SK-N-SH (cell line): ENCODE measurements around the gene FYB1.

Experiments
- CTCF ChIP-seq: fragments of 200-600 bp; sonication (generic); IDR thresholded peaks from 2 replicates; pipeline ENCODE4 v1.6.1; 2017; ENCODE audit warnings: antibody characterized with exemption, mild to moderate bottlenecking, moderate library complexity
- EZH2phosphoT487 ChIP-seq: fragments of 200-600 bp; sonication (generic); IDR thresholded peaks from 2 replicates; pipeline ENCODE4 v1.6.1; 2017; ENCODE audit warnings: low read depth, mixed run types, mild to moderate bottlenecking, antibody characterized with exemption, moderate library complexity, borderline replicate concordance
- GABPA ChIP-seq: IDR thresholded peaks from 2 replicates; pipeline ENCODE4 v1.4.0; 2012; ENCODE audit warnings: low read depth, mild to moderate bottlenecking
- JUND ChIP-seq: IDR thresholded peaks from 2 replicates; pipeline ENCODE4 v1.4.0; 2012
- NRF1 ChIP-seq: IDR thresholded peaks from 2 replicates; pipeline ENCODE4 v1.6.1; 2012; ENCODE audit warnings: low read depth, mild to moderate bottlenecking, low read length
- POLR2AphosphoS5 ChIP-seq: IDR thresholded peaks from 2 replicates; pipeline ENCODE4 v1.6.1; 2012; ENCODE audit warnings: low read depth, low read length
- RAD21 ChIP-seq: IDR thresholded peaks from 2 replicates; pipeline ENCODE4 v1.6.1; 2012; ENCODE audit warnings: mild to moderate bottlenecking, low read length
- RCOR1 ChIP-seq: fragments of 150-350 bp; IDR thresholded peaks from 2 replicates; pipeline ENCODE4 v1.6.1; 2017; ENCODE audit warnings: antibody characterized with exemption, low read length
- REST ChIP-seq: IDR thresholded peaks from 2 replicates; pipeline ENCODE4 v1.6.1; 2012; ENCODE audit warnings: mild to moderate bottlenecking, low read depth, low read length, moderate library complexity
- RFX5 ChIP-seq: IDR thresholded peaks from 2 replicates; pipeline ENCODE4 v1.6.1; 2012; ENCODE audit warnings: mild to moderate bottlenecking, improper control_type of control experiment, low read length
- SIN3A ChIP-seq: IDR thresholded peaks from 2 replicates; pipeline ENCODE4 v1.6.1; 2012; ENCODE audit warnings: low read depth, mild to moderate bottlenecking, low read length, moderate library complexity, borderline replicate concordance
- SMC3 ChIP-seq: IDR thresholded peaks from 2 replicates; pipeline ENCODE4 v1.6.1; 2012; ENCODE audit warnings: low read depth, low read length, improper control_type of control experiment
- USF1 ChIP-seq: IDR thresholded peaks from 2 replicates; pipeline ENCODE4 v1.4.0; 2012; ENCODE audit warnings: low read depth, borderline replicate concordance

- no peak for TF ChIP-seq CTCF
- TF ChIP-seq POLR2AphosphoS5, result no peak
- TF ChIP-seq GABPA, result no peak
- no peak for TF ChIP-seq SIN3A
- TF ChIP-seq USF1, result no peak
- no peak for TF ChIP-seq RCOR1
- TF ChIP-seq REST, result no peak
- no peak for TF ChIP-seq RFX5
- no peak for TF ChIP-seq RAD21
- TF ChIP-seq SMC3, result no peak
- no peak for TF ChIP-seq EZH2phosphoT487
- TF ChIP-seq NRF1, result no peak
- TF ChIP-seq JUND, result no peak
Observed at GRCh38 chr5:39119404-39120051, 99.8 kb downstream of the FYB1 start.
